B cell (primary cell): Measurements from ENCODE around the gene DIP2B. TPM values are rescaled to one million over a fixed set of nuclear protein-coding genes. Genes with fewer than 3 reads are reported as not detected.

ENCODE experiments used
- ATAC-seq: fragments of 200-7000 bp; cut with Tn5 transposase; one replicate; pipeline ENCODE4 v1.10.0; 2021; ENCODE audit warnings: low read depth, mild to moderate bottlenecking, moderate number of reproducible peaks, moderate library complexity
- CTCF ChIA-PET: fragments of 350-600 bp; sonication (Branson Sonifier 250); formaldehyde crosslinking; loops from one replicate; lab custom pipeline; 2021; ENCODE audit warnings: antibody characterized with exemption, inconsistent platforms; lab: Charles Lee
- POLR2A ChIA-PET: fragments of 350-600 bp; sonication (Branson Sonifier 250); formaldehyde crosslinking; loops from one replicate; lab custom pipeline; 2021; ENCODE audit warnings: antibody characterized with exemption; lab: Charles Lee
- DNase-seq: peaks from one replicate; pipeline ENCODE4 v3.0.0; 2013
- H2AFZ ChIP-seq: 2 replicates; pipeline ENCODE4 v1.6.1; 2012; ENCODE audit warnings: mild to moderate bottlenecking, low read depth, low read length; ENCODE audit not compliant: insufficient read depth, poor library complexity, severe bottlenecking
- H3K27ac ChIP-seq, 2 donors: 1 replicate in 1 of 2; 2 replicates in 1 of 2; pipeline ENCODE4 v1.5.1; 2012 to 2013; ENCODE audit warnings: low read length in 2 of 2, mild to moderate bottlenecking in 2 of 2, moderate library complexity in 1 of 2
- H3K27me3 ChIP-seq, 4 experiments: fragments of 200-600 bp in 1 of 4; sonication (generic) in 1 of 4; replicated peaks in 1 of 4; 1 replicate in 2 of 4; 2 replicates in 2 of 4; pipeline versions ENCODE4 v1.6.1 to v1.7.0; 2013 to 2016; ENCODE audit warnings: low read length in 3 of 4, mild to moderate bottlenecking in 2 of 4, mixed read lengths in 1 of 4, moderate library complexity in 1 of 4; ENCODE audit not compliant: insufficient read depth in 4 of 4, control insufficient read depth in 3 of 4; ENCODE audit errors: control extremely low read depth in 1 of 4
- H3K36me3 ChIP-seq, 2 experiments: replicated peaks in 1 of 2; 1 replicate in 1 of 2; 2 replicates in 1 of 2; pipeline versions ENCODE4 v1.6.1 to v1.7.1; 2013; ENCODE audit warnings: low read length in 1 of 2; ENCODE audit not compliant: insufficient read depth in 2 of 2, control insufficient read depth in 1 of 2; ENCODE audit errors: control extremely low read depth in 1 of 2, extremely low read depth in 1 of 2
- H3K4me1 ChIP-seq, 2 donors: fragments of 200-600 bp in 1 of 2; sonication (generic) in 1 of 2; 1 replicate in 1 of 2; 2 replicates in 1 of 2; pipeline versions ENCODE4 v1.5.1 to v1.6.1; 2013 to 2017; ENCODE audit warnings: low read length in 2 of 2; ENCODE audit not compliant: control insufficient read depth in 2 of 2, insufficient read depth in 2 of 2
- H3K4me2 ChIP-seq: replicated peaks from 2 replicates; pipeline ENCODE3; 2012; ENCODE audit warnings: mild to moderate bottlenecking, low read depth, low read length; ENCODE audit not compliant: poor library complexity, severe bottlenecking
- H3K4me3 ChIP-seq, 5 experiments: fragments of 200-600 bp in 1 of 5; sonication (generic) in 1 of 5; 1 replicate in 3 of 5; 2 replicates in 2 of 5; pipeline versions ENCODE4 v1.5.1 to v1.7.0; 2011 to 2016; ENCODE audit warnings: low read length in 4 of 5, mild to moderate bottlenecking in 4 of 5, low read depth in 2 of 5, control low read depth in 1 of 5, moderate library complexity in 1 of 5; ENCODE audit not compliant: insufficient read depth in 1 of 5; ENCODE audit errors: control extremely low read depth in 1 of 5, extremely low read depth in 1 of 5
- H3K79me2 ChIP-seq: fragments of 200-600 bp; sonication (generic); one replicate; pipeline ENCODE4 v1.6.0; 2016; ENCODE audit warnings: low read length; ENCODE audit not compliant: control insufficient read depth, insufficient read depth
- H3K9ac ChIP-seq: fragments of 200-600 bp; sonication (generic); 2 replicates; pipeline ENCODE4 v1.6.1; 2017; ENCODE audit warnings: mild to moderate bottlenecking, low read length, moderate library complexity
- H3K9me3 ChIP-seq, 3 donors: one replicate each; pipeline versions ENCODE4 v1.6.1 to v1.7.1; 2013; ENCODE audit warnings: low read length in 2 of 3; ENCODE audit not compliant: control insufficient read depth in 2 of 3, insufficient read depth in 1 of 3; ENCODE audit errors: control extremely low read depth in 1 of 3
- H4K20me1 ChIP-seq: 2 replicates; pipeline ENCODE4 v1.6.0; 2012; ENCODE audit warnings: mild to moderate bottlenecking, low read length; ENCODE audit not compliant: insufficient read depth, control insufficient read depth, poor library complexity, severe bottlenecking
- H3K27ac Mint-ChIP-seq: one replicate; pipeline ENCODE4 v1.8.0; 2021; ENCODE audit warnings: mixed read lengths
- H3K27me3 Mint-ChIP-seq: one replicate; pipeline ENCODE4 v1.8.0; 2021; ENCODE audit warnings: mixed read lengths
- H3K4me1 Mint-ChIP-seq: one replicate; pipeline ENCODE4 v1.8.0; 2021; ENCODE audit warnings: mixed read lengths
- H3K4me3 Mint-ChIP-seq: one replicate; pipeline ENCODE4 v1.8.0; 2021; ENCODE audit warnings: mixed read lengths
- H3K9me3 Mint-ChIP-seq: one replicate; pipeline ENCODE4 v1.8.0; 2022; ENCODE audit warnings: mixed read lengths; ENCODE audit not compliant: insufficient read depth
- EZH2 ChIP-seq: IDR thresholded peaks from 2 replicates; pipeline ENCODE4 v1.6.1; 2012; ENCODE audit warnings: borderline replicate concordance, low read depth, mild to moderate bottlenecking, moderate library complexity, low read length; ENCODE audit not compliant: insufficient read depth, poor library complexity, severe bottlenecking
- WGBS: methylation state at CpG from one replicate; pipeline ENCODE4 v1.1.5; 2013; ENCODE audit warnings: missing lambda C conversion rate; ENCODE audit not compliant: insufficient coverage; 5-methylcytosine and 5-hydroxymethylcytosine counted together
- intact Hi-C: fragments of 100-400 bp; cut with micrococcal nuclease; formaldehyde crosslinking; loops from one replicate; pipeline ENCODE4 v1.10.0; 2022
- polyA plus RNA-seq: library from polyadenylated mRNA; depleted of rRNA; stranded (reverse); fragments of >200 nt; gene quantifications from 2 replicates; pipeline ENCODE4 v1.2.3, GENCODE V29; 2012
- small RNA-seq: library from RNA; depleted of rRNA; stranded (forward); fragments of <200 nt; gene quantifications from one replicate; pipeline ENCODE3, GENCODE V24; 2012; ENCODE audit warnings: low replicate concordance, low read depth; ENCODE audit not compliant: insufficient read length
- total RNA-seq, 2 donors: library from RNA; stranded (reverse); fragments of 120-200 nt in 1 of 2; gene quantifications; 1 replicate in 1 of 2; 2 replicates in 1 of 2; pipeline versions ENCODE4 v1.2.3 to v1.2.4, GENCODE V29; 2013 to 2022
- TF ChIP-seq, protein P1 (sequence below): fragments of 200-600 bp; IDR thresholded peaks from one replicate; pipeline ENCODE4 v1.8.0; 2022; ENCODE audit warnings: antibody characterized with exemption, mild to moderate bottlenecking

DIP2B gene
- total and polyA plus RNA-seq, 2 donors (not counting 1 experiment from before 2014, with no cell fraction given): 16.4 to 38.8 TPM

GRCh38 chr12:50790081-50790480, 285.3 kb downstream of the DIP2B start:
- WGBS: 100% methylated on average over 2 of the region's 5 CpGs
- peak overlapping the region; percentile 15 for H3K27ac Mint-ChIP-seq
- intact Hi-C loops: no loop called here
- POLR2A ChIA-PET: no interaction called here
- peaks cover 14% of the 10 kb centered on the region for H3K4me1 Mint-ChIP-seq
- H3K4me3 ChIP-seq: no peak overlapping the region
- DNase-seq (no peak), ATAC-seq (no peak)
- peaks cover 2% of the 10 kb centered on the region for H3K9me3 Mint-ChIP-seq
- H3K4me2 ChIP-seq: no peak overlapping the region
- no peak overlapping the region for H3K27ac ChIP-seq
- peaks cover 0 to 11% (median 4%) of the 10 kb centered on the region in 3 donors for H3K9me3 ChIP-seq
- TF ChIP-seq, protein P1, sequence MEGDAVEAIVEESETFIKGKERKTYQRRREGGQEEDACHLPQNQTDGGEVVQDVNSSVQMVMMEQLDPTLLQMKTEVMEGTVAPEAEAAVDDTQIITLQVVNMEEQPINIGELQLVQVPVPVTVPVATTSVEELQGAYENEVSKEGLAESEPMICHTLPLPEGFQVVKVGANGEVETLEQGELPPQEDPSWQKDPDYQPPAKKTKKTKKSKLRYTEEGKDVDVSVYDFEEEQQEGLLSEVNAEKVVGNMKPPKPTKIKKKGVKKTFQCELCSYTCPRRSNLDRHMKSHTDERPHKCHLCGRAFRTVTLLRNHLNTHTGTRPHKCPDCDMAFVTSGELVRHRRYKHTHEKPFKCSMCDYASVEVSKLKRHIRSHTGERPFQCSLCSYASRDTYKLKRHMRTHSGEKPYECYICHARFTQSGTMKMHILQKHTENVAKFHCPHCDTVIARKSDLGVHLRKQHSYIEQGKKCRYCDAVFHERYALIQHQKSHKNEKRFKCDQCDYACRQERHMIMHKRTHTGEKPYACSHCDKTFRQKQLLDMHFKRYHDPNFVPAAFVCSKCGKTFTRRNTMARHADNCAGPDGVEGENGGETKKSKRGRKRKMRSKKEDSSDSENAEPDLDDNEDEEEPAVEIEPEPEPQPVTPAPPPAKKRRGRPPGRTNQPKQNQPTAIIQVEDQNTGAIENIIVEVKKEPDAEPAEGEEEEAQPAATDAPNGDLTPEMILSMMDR: no peak
- no peak for TF ChIP-seq EZH2
- peaks cover 43% of the 10 kb centered on the region for H3K79me2 ChIP-seq
- CTCF ChIA-PET: interaction anchor here (1.1 kb wide), 1 partner anchor 197 kb away, joined by 3 read pairs; no protein-coding TSS in a partner anchor
- H3K36me3 ChIP-seq: peaks cover 15 to 18% of the 10 kb centered on the region in 2 experiments
- H2AFZ ChIP-seq: no peak overlapping the region
- no peaks in the 10 kb centered on the region for H3K27me3 Mint-ChIP-seq
- no peak overlapping the region for H3K4me3 Mint-ChIP-seq
- H3K9ac ChIP-seq: no peak overlapping the region
- H3K4me1 ChIP-seq: no peaks in the 10 kb centered on the region
- H3K27me3 ChIP-seq: no peaks in the 10 kb centered on the region
- H4K20me1 ChIP-seq: peaks cover 16% of the 10 kb centered on the region

Small RNAs within 50 kb of the gene (small RNA-seq; reads per million reads assigned to genes)
- not detected for gene RF00019
- gene RNU6-238P: not detected
- gene RNU6-769P: not detected

Other genes with a start within 250 kb of the DIP2B start
- gene LIMA1, start 221.5 kb upstream of the DIP2B start, total RNA-seq: 2.1 and 2.9 TPM in 2 replicates
- gene LIMA1, start 221.5 kb upstream of the DIP2B start, polyA plus RNA-seq: 1.2 and 1.3 TPM in 2 replicates
- not detected in 2 replicates for gene FAM186A, start 108.4 kb upstream of the DIP2B start, total RNA-seq
- gene FAM186A, start 108.4 kb upstream of the DIP2B start, polyA plus RNA-seq: not detected in 2 replicates
- 42.0 and 48.4 TPM in 2 replicates for gene LARP4, start 104.1 kb upstream of the DIP2B start, total RNA-seq
- gene LARP4, start 104.1 kb upstream of the DIP2B start, polyA plus RNA-seq: 5.5 and 8.7 TPM in 2 replicates